ENCODE measurements around the gene ITGAX.
"Not testable (repeated sequence)": the region's sequence is repeated elsewhere in the genome, so short reads cannot be mapped to it uniquely, and the experiment has no call there.

The ITGAX gene

GRCh38 chr16:31354394-31355291 is at the start of gene ITGAX:
TSS of gene ITGAX (plus strand) at chr16:31355176. CDS start at chr16:31355255, 79 bp downstream.
- peak; percentile 49 for DNase-seq

GRCh38 chr16:31305219-31305618 is 49.8 kb upstream of the ITGAX start:
- no peak for DNase-seq

GRCh38 chr16:31308381-31308780 is 46.6 kb upstream of the ITGAX start:
- DNase-seq, result not testable (repeated sequence)

GRCh38 chr16:31322500-31322899 is 32.5 kb upstream of the ITGAX start:
- DNase-seq, result no peak

GRCh38 chr16:31323959-31324629 is 30.9 kb upstream of the ITGAX start:
- no peak for DNase-seq

- no peak for DNase-seq
Observed at GRCh38 chr16:31325171-31325570, 29.8 kb upstream of the ITGAX start.

- no peak for DNase-seq
Observed at GRCh38 chr16:31327646-31328225, 27.2 kb upstream of the ITGAX start.

GRCh38 chr16:31328322-31329052 is 26.5 kb upstream of the ITGAX start:
- DNase-seq, result no peak

- no peak for DNase-seq
Observed at GRCh38 chr16:31329671-31330552, 25.1 kb upstream of the ITGAX start.

GRCh38 chr16:31330553-31330890 is 24.5 kb upstream of the ITGAX start:
- no peak for DNase-seq

GRCh38 chr16:31331141-31331764 is 23.7 kb upstream of the ITGAX start:
- DNase-seq, result no peak

- DNase-seq, result no peak
Observed at GRCh38 chr16:31331807-31332301, 23.1 kb upstream of the ITGAX start.

- no peak for DNase-seq
Observed at GRCh38 chr16:31332544-31332943, 22.4 kb upstream of the ITGAX start.

- DNase-seq, result no peak
Observed at GRCh38 chr16:31333686-31334649, 21.0 kb upstream of the ITGAX start.

- no peak for DNase-seq
Observed at GRCh38 chr16:31334934-31335333, 20.0 kb upstream of the ITGAX start.

- no peak for DNase-seq
Observed at GRCh38 chr16:31335431-31335830, 19.5 kb upstream of the ITGAX start.

- not testable (repeated sequence) for DNase-seq
Observed at GRCh38 chr16:31338166-31338685, 16.8 kb upstream of the ITGAX start.

- DNase-seq, result no peak
Observed at GRCh38 chr16:31344712-31345111, 10.3 kb upstream of the ITGAX start.

GRCh38 chr16:31347445-31347844 is 7.5 kb upstream of the ITGAX start:
- DNase-seq, result no peak

- no peak for DNase-seq
Observed at GRCh38 chr16:31348579-31348978, 6.4 kb upstream of the ITGAX start.
